ENCODE measurements around the gene B4GALT4.

DNA sequence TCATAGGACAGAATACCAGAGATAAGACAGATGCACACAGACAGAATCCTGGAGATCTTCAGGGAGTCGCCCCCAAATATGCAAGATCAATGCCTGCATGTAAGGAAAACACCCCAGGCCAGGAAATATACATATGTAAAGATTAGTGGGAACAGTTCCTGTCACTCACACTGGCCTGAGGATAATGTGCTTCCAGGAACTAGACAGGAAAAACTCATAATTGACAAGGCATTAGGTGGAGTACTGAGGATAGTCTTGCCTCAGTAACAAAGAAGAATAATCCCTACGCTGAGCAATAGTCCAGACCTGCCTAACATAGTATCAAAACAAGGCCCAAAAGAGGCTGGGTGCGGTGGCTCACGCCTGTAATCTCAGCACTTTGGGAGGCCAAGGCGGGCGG lies 20.4 kb upstream of the B4GALT4 start:
- TF ChIP-seq, protein P1, sequence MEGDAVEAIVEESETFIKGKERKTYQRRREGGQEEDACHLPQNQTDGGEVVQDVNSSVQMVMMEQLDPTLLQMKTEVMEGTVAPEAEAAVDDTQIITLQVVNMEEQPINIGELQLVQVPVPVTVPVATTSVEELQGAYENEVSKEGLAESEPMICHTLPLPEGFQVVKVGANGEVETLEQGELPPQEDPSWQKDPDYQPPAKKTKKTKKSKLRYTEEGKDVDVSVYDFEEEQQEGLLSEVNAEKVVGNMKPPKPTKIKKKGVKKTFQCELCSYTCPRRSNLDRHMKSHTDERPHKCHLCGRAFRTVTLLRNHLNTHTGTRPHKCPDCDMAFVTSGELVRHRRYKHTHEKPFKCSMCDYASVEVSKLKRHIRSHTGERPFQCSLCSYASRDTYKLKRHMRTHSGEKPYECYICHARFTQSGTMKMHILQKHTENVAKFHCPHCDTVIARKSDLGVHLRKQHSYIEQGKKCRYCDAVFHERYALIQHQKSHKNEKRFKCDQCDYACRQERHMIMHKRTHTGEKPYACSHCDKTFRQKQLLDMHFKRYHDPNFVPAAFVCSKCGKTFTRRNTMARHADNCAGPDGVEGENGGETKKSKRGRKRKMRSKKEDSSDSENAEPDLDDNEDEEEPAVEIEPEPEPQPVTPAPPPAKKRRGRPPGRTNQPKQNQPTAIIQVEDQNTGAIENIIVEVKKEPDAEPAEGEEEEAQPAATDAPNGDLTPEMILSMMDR (IDR thresholded peaks at IDR 0.05; ENCODE audit: insufficient read depth, low read length), result no peak
- no peak for TF ChIP-seq POLR2AphosphoS5 (IDR thresholded peaks at IDR 0.05; ENCODE audit: low read depth)
- no peak for TF ChIP-seq SPI1 (IDR thresholded peaks at IDR 0.05; ENCODE audit: borderline replicate concordance, low read depth)
- TF ChIP-seq, protein P2, sequence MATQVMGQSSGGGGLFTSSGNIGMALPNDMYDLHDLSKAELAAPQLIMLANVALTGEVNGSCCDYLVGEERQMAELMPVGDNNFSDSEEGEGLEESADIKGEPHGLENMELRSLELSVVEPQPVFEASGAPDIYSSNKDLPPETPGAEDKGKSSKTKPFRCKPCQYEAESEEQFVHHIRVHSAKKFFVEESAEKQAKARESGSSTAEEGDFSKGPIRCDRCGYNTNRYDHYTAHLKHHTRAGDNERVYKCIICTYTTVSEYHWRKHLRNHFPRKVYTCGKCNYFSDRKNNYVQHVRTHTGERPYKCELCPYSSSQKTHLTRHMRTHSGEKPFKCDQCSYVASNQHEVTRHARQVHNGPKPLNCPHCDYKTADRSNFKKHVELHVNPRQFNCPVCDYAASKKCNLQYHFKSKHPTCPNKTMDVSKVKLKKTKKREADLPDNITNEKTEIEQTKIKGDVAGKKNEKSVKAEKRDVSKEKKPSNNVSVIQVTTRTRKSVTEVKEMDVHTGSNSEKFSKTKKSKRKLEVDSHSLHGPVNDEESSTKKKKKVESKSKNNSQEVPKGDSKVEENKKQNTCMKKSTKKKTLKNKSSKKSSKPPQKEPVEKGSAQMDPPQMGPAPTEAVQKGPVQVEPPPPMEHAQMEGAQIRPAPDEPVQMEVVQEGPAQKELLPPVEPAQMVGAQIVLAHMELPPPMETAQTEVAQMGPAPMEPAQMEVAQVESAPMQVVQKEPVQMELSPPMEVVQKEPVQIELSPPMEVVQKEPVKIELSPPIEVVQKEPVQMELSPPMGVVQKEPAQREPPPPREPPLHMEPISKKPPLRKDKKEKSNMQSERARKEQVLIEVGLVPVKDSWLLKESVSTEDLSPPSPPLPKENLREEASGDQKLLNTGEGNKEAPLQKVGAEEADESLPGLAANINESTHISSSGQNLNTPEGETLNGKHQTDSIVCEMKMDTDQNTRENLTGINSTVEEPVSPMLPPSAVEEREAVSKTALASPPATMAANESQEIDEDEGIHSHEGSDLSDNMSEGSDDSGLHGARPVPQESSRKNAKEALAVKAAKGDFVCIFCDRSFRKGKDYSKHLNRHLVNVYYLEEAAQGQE (IDR thresholded peaks at IDR 0.05; ENCODE audit: insufficient replicate concordance, low read depth), result no peak
- TF ChIP-seq GABPA (IDR thresholded peaks at IDR 0.05; ENCODE audit: low read depth), result no peak
